Kidney capillary endothelial cell (primary cell): ENCODE results near the gene CFAP251.
A peak's percentile ranks its signal among the peaks of the same experiment; 100 is the strongest.
"Not testable (repeated sequence)": the region's sequence is repeated elsewhere in the genome, so short reads cannot be mapped to it uniquely, and the experiment has no call there.

Experiments used
- DNase-seq: peaks from one replicate; pipeline ENCODE4 v3.0.0-alpha.2; 2018; ENCODE audit warnings: low spot score

Gene CFAP251

DNA sequence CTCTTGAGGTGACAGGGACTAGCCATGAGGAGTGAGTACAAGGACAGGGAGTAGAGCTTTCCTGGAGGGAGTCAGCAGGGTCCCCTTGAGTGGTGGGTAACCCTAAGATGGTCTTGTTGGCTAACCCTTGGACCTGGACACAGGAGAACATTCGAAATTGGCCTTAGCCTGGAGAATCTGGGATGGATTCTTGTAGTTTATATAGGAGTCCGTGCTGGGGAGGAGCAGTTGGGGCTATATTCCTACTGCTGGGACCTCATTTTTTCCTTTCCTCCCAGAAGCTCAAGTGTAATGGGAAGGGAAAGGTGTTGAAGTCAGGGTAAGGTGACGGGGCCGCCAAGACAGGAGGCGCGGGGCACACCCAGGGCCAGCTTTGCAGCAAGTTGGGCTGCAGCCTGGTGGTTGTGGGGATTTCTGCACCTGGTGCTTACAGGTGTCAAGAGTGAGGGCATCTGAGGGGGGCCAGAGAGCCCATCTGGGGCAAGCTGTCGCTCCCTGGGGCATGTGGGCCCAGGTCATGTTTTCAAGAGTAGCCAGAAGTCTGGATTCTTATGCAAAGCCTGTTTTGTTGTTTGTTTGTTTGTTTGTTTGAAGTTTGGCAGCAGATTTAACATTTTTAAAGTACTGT is 108.4 kb downstream of the CFAP251 start:
- DNase-seq: no peak

- peak; percentile 21 for DNase-seq
Measured at GRCh38 chr12:122028165-122028904, 109.9 kb downstream of the CFAP251 start.

DNA sequence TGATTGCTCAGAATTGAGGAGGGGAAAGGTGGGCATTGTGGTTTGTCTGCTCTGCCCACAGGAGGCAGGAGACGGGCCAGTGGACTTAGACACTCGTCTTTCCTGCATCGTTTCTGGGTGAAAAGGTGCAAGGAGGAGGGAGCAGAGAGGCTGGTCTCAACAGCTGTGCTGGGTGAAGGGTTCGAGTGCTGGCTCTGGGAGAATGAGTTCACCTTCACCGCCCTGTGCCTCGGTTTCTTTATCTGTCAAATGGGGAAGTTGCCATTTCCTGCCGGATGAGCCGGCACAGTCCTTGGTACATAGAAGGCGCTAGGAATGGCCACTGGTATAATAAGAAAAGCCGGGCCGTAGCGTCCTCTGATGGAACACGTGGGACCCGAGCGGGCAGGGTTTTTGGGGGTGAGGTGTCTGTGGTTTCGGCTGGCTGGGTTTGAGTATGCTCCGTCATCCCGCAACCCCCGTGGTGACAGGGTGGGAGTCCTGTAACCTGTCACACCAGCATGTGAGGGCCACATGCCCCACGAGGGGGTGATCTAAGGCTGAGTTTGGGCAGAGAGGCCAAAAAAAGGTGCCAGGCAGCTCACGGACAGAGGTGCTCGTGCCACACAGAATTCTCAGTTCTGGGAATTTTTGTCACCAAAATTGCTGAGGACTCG is 110.6 kb downstream of the CFAP251 start:
- DNase-seq: no peak

DNA sequence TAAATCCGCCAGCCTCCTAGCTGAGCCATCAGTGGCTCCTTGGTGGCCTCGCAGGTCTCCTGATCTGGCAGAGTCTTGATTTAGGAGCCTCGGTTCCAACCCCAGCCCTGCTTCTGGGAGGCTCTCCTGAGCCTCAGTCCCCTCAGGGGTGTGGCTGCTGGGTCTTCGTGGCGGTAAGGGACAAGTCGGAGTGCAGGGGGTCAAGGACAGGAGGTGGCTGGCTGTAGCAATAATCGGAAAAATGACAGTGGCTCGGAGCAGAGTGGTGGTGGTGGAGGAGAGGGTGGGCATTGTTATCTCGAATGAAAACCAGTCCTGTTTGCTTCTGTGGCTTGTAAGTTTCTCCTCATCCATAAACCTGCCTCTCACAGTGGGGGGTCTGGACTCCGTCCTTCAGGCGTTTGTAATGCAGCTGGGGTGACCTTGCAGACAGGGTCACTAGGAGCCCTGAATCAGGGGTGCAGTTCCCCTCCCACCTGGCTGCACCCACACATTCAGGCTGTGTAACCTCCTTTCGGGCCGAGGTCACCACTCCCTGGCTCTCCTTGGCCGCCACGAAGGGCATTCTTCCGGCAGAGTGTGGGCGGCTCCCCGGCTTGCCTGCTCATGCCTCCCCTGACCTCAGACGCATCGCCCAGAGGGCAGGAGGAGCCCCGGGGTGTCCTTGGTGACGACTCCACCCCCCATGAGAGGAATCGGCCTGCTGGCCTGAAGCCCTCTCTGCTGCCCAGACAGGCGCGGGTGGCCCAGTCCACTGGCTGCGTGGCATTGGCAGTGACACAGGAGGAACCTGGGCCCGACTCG is 111.4 kb downstream of the CFAP251 start:
- DNase-seq: no peak

GRCh38 chr12:122030424-122031035 is 112.1 kb downstream of the CFAP251 start:
- no peak for DNase-seq

DNA sequence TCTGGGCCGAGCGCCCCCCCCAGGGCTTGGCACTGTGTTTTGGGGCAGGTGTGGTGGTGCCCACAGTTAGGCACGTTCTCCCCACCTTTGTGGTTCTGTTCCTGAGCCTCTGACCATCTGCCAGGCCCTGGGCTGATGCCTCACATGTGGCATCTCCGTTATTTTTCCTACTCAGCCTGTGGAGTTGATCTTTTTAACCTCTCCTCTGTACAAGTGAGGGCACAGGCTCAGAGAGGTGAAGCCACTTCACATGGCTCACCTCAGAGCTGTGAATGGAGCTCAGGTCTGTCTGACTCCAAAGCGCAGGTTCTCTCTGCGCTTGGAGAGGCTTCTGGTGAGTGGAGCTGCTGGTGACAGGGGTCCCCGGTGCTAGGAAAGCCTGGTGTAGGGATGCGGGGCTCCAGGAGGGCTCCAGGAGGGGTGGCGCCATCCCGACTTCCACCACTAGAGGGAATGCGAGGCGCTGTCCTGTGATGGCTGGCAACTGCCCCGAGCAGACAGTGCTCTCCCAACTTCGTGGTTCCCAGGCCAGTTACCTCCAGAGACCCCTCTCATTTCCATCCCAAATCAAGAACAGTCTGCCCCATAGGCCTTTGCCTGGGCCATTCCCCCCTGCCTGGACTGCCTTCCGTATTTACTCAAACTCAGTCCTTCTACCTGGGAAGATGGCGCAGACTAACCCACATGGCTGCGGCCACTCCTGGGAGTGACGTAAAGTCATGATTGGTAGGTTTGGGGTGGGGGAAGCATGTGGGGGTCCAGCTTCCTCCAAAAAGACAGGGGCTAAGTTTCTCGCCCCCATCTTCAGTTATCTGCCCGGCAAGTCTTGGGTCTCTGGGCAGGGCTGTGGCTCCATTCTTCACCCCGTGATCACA is 113.2 kb downstream of the CFAP251 start:
- peak; percentile 34 for DNase-seq

DNA sequence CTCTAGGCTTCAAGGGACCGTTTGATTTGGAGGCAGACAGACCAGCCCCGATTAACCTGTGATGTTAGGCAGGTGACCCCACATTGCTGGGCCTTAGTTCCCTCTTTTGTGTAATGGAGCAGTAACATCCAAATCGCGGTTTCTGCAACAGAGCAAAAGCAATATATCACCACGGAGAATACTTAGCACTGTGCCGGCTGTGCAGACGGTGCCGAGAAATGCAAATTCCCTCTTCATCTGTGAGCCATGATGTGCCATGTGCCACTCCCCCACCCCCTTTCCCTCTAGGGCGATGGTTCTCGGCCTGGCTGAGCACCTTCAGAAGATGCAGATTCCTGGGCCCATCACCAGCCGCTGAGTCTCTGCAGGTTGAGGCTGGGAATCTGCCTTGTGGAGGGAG is 114.2 kb downstream of the CFAP251 start:
- DNase-seq: no peak

GRCh38 chr12:122035292-122035691 is 116.9 kb downstream of the CFAP251 start:
- no peak for DNase-seq

GRCh38 chr12:122036153-122036552 is 117.8 kb downstream of the CFAP251 start:
- no peak for DNase-seq

DNA sequence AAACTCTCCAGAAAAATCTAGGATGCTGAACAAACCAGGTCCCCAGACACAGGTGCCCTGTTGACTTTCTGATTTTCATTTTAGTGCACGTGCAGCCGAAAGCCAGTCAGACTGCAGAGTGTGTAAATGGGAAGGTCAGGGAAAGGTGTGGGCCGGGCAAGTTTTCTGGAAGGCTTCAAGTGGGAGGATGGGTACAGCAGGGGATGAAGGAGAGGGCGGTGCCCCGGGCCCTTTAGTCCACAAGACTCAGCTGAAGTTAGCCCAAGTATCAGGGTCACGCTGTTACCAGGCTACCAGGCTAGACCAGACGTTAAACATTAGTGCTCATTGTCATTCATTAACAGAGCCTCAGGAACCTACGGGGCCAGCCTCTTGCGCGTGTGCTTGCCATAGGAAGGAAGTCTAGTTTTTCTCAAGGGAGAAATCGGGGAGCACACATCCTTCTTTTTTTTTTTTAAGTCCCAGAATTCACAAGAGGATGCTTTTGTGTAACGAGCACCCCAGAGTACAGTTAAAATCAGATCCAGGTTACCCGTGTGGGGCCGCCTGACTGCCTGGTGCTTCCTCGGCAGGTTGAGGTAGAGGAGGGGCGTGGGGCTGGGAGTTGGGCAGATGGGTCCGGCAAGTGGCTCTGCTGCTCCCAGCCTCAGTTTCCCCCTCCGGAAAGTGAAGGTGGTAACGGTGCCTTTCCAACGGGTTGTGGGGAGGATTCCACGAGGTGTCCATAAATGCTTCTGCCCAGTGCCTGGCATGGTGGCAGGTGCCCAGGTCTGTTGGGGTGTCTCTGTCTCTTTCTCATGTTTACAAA is 122.4 kb downstream of the CFAP251 start:
- no peak for DNase-seq

DNA sequence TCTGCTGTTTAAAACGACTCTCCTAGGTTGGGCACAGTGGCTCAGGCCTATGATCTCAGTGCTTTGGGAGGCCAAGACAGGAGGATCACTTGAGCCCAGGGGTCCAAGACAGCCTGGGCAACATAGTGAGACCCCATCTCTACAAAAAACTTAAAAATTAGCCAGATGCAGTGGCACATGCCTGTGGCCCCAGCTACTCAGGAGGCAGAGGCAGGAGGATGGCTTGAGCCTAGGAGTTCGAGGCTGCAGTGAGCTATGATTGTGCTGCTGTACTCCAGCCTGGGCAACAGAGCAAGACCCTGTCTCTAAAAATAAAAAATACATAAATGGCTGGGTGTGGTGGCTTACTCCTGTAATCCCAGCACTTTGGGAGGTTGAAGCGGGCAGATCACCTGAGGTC is 123.1 kb downstream of the CFAP251 start:
- DNase-seq: not testable (repeated sequence)

DNA sequence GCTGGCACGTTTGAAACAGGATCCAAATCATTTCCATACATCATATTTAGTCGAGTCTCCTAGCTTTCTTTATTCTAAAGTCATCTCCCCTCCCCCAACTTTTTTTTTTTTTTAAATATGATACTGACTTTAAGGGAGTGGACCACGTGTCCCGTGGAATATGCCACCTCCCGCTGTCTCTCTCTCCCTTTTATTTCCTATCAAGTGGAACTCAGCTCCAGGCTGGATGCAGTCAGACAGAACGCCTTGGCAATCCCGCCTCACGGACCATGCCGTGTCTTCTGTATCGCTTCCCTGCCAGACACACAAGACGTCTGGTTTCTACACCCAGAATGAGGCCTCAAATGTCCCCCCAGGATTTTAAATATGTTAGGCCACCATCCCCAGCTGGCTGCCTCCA is 124.5 kb downstream of the CFAP251 start:
- no peak for DNase-seq

GRCh38 chr12:122043476-122043875 is 125.1 kb downstream of the CFAP251 start:
- DNase-seq: no peak

- no peak for DNase-seq
Measured at GRCh38 chr12:122045262-122045661, 126.9 kb downstream of the CFAP251 start.

DNA sequence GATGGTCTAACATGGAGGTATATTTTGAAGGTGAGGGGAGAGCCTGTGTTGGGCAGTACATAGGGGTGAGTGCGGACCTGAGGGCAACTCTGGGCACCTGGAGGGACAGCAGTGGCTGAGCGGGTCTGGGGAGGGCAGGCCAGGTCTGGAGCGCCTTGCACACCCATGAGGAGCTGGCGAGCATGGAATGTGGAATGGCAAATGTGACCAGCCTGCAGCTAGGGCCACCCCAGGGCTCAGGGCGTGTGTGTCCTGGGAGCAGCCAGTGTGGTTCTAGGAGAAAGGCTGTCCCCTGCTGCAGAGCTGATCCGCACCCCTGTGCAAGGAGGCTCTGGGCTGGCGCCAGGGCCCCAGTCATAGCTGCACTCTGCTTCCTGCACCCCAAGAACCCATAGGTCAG is 127.8 kb downstream of the CFAP251 start:
- no peak for DNase-seq

GRCh38 chr12:122048151-122048550 is 129.8 kb downstream of the CFAP251 start:
- no peak for DNase-seq

GRCh38 chr12:122049827-122050226 is 131.4 kb downstream of the CFAP251 start:
- DNase-seq: no peak

GRCh38 chr12:122050706-122051105 is 132.3 kb downstream of the CFAP251 start:
- no peak for DNase-seq

- DNase-seq: no peak
Measured at GRCh38 chr12:122051231-122051876, 133.0 kb downstream of the CFAP251 start.

DNA sequence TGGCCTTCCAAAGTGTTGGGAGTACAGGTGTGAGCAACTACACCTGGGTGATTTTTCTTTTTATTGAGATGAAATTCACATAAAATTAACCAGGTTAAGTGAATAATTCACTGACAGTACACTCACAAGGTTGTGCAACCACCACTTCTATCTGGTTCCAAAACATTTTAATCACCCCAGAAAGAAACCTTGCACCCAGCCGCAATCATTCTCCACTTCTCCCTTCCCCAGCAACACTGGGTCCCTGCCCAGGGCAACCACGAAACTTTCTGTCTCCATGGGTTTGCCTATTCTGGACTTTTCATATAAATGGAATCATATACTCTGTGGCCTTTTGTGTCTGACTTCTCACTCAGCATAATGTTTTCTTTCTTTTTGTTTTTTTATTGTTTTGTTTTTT is 133.9 kb downstream of the CFAP251 start:
- DNase-seq: no peak
